ENCODE results near the gene BACE2.
"Not testable (repeated sequence)": the region's sequence is repeated elsewhere in the genome, so short reads cannot be mapped to it uniquely, and the experiment has no call there.

BACE2 gene

GRCh38 chr21:41170859-41171609 lies 3.1 kb downstream of the BACE2 start:
- no peak for DNase-seq
- in situ Hi-C loops (cut with MboI; ENCODE audit: low pct_unique_long_range_greater_than_20kb, low sequenced_read_pairs) = no loop called here

DNA sequence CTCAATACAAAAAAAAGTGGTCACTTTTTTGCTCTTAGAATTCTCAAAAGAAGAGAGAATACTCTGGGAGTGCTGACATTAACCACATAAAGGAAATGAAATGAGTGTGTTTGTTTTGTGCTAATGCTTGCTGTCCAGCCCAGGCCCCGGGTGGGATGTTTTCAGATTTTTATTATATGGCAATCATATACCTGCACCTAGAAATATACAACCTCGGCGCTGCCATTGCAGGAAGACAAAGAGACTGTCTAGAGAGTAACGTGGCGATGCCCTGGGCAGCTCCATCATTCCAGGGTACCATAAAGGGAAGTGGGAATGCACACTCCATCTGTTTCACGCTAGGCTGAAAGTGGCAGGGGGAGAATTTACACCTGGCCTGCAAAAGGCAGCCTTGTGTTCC lies 7.1 kb downstream of the BACE2 start:
- in situ Hi-C loops (cut with MboI; ENCODE audit: low pct_unique_long_range_greater_than_20kb, low sequenced_read_pairs) = no loop called here
- no peak for DNase-seq

- in situ Hi-C loops (cut with MboI; ENCODE audit: low pct_unique_long_range_greater_than_20kb, low sequenced_read_pairs) = no loop called here
- DNase-seq = no peak
Measured at GRCh38 chr21:41176846-41177245, 8.9 kb downstream of the BACE2 start.

DNA sequence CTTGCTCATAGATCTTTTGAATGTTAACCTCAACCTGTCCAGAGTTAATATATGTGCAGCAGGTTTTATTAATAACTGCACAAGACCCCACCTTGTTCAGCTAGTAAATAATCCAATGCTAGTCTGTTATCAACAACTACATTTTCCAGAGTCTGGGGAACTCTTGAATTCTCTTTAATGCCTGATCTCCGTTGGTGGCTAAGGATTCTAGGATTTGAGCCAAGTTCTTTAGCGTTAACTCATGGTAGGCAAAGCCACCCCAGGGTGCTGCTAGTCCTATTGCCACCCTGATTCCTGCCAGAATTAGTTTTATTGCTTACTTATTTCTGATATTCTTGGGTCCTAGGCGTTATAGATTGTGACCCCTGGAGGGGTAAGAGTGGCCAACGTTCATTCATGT lies 12.8 kb downstream of the BACE2 start:
- DNase-seq = no peak
- in situ Hi-C loops (cut with MboI; ENCODE audit: low pct_unique_long_range_greater_than_20kb, low sequenced_read_pairs) = no loop called here

- in situ Hi-C loops (cut with MboI; ENCODE audit: low pct_unique_long_range_greater_than_20kb, low sequenced_read_pairs) = no loop called here
- DNase-seq = no peak
Measured at GRCh38 chr21:41182547-41182946, 14.6 kb downstream of the BACE2 start.

GRCh38 chr21:41183575-41183974 lies 15.6 kb downstream of the BACE2 start:
- in situ Hi-C loops (cut with MboI; ENCODE audit: low pct_unique_long_range_greater_than_20kb, low sequenced_read_pairs) = no loop called here
- DNase-seq = no peak

DNA sequence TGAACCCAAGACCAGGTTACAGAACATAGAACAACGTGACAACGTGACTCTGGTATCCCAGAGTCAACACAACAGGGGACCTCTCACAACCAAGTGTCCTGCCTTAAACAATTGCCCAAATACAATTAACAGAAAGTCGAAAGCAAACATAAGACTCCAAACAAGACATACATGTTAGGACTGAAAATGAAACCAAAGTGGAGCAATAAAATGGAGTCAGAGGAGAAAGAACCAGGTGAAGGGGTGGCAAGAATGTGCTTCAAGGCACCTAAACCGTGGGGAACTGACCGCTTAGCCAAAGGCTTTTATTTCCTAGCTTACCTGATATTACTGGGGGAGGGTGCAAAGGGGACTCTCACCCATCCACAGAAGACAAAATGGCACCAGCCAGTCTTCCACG lies 17.8 kb downstream of the BACE2 start:
- in situ Hi-C loops (cut with MboI; ENCODE audit: low pct_unique_long_range_greater_than_20kb, low sequenced_read_pairs) = no loop called here
- no peak for DNase-seq

- in situ Hi-C loops (cut with MboI; ENCODE audit: low pct_unique_long_range_greater_than_20kb, low sequenced_read_pairs) = no loop called here
Measured at GRCh38 chr21:41186755-41187536, 19.0 kb downstream of the BACE2 start.

GRCh38 chr21:41187537-41188025 lies 19.6 kb downstream of the BACE2 start:
- in situ Hi-C loops (cut with MboI; ENCODE audit: low pct_unique_long_range_greater_than_20kb, low sequenced_read_pairs) = no loop called here
- DNase-seq = no peak

More at GRCh38 chr21:41186755-41187536, 19.0 kb downstream of the BACE2 start:
- DNase-seq = no peak

DNA sequence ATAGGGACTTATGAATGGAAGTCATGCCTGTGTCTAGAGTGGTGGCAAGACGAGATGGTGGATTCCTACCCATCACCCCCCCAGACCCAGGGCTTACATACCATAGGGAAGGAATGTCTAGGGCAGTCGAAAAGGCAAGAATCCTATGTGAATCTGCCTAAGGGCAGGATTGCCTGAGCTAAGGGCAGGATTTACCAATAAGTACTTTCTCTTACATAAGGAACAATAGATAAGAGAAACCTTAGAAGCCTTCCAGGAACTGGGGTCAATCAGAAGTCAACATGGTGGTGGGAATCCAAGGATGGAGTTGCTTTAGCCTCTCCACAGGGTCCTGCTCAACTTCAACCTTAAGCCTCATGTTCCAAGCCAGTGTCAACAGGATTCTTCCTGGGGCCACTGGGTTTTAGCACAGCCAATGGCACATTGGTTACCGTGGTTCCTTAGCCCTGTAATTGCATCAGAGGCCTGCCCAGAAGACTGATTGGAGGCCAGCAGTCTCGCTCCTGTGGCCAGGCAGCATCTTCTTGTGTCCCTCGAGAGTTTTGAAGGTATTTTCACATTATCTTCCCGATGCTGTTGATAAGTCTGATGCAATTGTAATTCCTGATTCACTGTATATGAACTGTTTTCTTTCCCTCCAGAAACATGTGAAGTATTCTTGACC lies 20.7 kb downstream of the BACE2 start:
- in situ Hi-C loops (cut with MboI; ENCODE audit: low pct_unique_long_range_greater_than_20kb, low sequenced_read_pairs) = no loop called here
- DNase-seq = no peak

- DNase-seq = no peak
- in situ Hi-C loops (cut with MboI; ENCODE audit: low pct_unique_long_range_greater_than_20kb, low sequenced_read_pairs) = no loop called here
Measured at GRCh38 chr21:41189150-41189745, 21.3 kb downstream of the BACE2 start.

DNA sequence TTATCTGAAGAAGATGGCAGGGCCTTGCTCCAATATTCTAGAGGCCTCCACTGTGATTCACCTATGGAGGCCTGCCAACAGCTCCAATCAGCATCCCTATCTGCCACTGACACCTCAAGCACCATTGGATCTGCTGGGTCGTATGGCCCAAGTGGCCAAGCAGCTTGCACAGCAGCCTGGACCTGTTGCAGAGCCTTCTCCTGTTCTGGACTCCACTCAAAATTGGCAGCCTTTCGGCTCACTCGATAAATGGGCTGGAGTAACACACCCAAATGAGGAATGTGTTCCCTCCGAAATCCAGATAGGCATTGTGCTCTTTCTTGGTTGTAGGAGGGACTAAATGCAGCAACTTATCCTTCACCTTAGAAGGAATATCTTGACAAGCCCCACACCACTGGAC lies 24.6 kb downstream of the BACE2 start:
- DNase-seq; in situ Hi-C loops (cut with MboI; ENCODE audit: low pct_unique_long_range_greater_than_20kb, low sequenced_read_pairs): not testable (repeated sequence)

DNA sequence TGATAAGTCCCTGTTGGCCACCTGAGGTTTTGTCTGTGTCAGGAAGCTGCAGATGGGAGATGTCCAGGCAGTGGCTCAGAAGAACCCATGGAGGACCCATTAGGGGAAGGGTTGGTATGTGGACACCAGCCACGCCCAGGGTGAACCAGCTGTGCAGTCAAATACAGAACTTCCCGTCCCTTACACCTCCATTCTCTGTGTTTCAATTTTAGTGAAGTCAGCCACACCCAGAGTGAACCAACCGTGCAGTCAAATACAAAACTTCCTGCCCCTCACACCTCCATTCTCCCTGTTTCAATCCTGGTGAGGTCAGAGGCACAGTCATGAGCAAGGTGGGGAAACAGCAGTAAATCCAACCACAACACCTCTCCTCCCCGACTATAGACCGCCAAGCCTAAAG lies 27.4 kb downstream of the BACE2 start:
- no peak for DNase-seq
- in situ Hi-C loops (cut with MboI; ENCODE audit: low pct_unique_long_range_greater_than_20kb, low sequenced_read_pairs) = no loop called here

DNA sequence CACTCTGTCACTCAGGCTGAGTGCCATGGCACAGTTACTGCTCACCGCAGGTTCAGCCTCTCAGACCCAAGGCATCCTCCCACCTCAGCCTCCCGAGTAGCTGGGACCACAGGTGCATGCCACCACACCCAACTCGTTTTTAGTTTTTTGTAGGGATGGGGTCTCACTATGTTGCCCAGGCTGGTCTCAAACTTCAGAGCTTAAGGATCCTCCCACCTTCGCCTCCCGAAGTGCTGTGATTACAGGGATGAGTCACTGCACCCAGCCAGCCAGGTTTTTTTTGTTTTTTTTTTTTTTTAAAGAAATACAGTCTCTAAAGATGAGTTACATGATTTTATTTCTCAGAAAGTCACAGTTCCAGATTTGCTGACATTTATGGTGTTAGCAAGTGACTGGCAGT lies 29.0 kb downstream of the BACE2 start:
- in situ Hi-C loops (cut with MboI; ENCODE audit: low pct_unique_long_range_greater_than_20kb, low sequenced_read_pairs) = no loop called here

GRCh38 chr21:41197582-41197981 lies 29.6 kb downstream of the BACE2 start:
- in situ Hi-C loops (cut with MboI; ENCODE audit: low pct_unique_long_range_greater_than_20kb, low sequenced_read_pairs) = no loop called here

More for the DNA sequence above, 29.0 kb downstream of the BACE2 start:
- DNase-seq = no peak

DNA sequence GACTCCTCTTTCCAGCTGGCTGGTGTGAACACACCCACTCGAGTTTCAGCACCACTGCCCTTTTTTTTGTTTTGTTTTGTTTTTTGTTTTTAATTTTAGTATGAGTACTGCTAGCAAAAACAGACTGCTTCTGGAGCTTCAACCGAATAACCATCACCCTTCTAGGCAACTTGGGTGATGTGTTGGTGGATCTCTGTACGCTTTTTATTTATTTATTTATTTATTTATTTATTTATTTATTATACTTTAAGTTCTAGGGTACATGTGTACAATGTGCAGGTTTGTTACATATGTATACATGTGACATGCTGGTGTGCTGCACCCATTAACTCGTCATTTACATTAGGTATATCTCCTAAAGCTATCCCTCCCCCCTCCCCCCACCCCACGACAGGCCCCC lies 30.7 kb downstream of the BACE2 start:
- in situ Hi-C loops (cut with MboI; ENCODE audit: low pct_unique_long_range_greater_than_20kb, low sequenced_read_pairs); DNase-seq: not testable (repeated sequence)

More at GRCh38 chr21:41197582-41197981, 29.6 kb downstream of the BACE2 start:
- DNase-seq = no peak

- no peak for DNase-seq
- in situ Hi-C loops (cut with MboI; ENCODE audit: low pct_unique_long_range_greater_than_20kb, low sequenced_read_pairs) = no loop called here
Measured at GRCh38 chr21:41199123-41199522, 31.2 kb downstream of the BACE2 start.

DNA sequence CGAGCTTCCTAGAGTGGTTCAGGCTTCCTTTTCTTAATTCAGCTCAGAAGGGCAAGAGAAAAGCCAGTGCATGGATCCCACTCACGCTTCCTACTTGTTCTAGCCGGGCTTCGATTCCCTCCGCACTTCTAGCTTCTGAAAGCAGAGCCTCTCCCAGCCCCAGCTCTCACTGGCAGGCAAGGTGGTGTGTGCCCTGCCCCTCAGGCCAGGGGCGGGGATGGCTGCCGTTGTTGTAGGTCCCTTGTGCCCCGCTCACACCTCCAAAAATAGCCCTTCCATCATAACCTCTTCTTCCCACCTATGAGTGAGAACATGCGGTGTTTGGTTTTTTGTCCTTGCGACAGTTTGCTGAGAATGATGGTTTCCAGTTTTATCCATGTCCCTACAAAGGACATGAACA lies 31.6 kb downstream of the BACE2 start:
- in situ Hi-C loops (cut with MboI; ENCODE audit: low pct_unique_long_range_greater_than_20kb, low sequenced_read_pairs) = no loop called here

DNA sequence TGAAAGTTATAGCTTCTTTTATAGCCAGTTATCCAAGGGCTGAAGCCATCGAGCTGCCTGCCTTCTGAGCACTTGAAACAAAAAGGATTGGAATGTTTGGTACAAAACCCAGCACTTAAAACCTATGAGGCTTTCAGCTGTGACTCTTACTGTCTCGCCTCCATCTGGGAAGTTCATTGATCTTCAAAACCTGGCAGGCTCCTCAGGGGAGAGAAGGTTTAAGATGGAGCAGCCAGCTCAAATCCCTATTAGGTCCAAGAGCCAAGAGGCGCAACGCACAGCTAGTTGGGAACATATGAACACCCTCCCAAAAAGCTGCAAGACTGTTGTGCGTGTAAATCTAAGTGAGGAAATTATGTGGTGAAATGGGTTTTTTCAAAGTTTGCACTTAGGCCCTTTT lies 33.4 kb downstream of the BACE2 start:
- DNase-seq = no peak
- in situ Hi-C loops (cut with MboI; ENCODE audit: low pct_unique_long_range_greater_than_20kb, low sequenced_read_pairs) = no loop called here

More for the DNA sequence above, 31.6 kb downstream of the BACE2 start:
- no peak for DNase-seq
